SK-N-SH treated with all-trans-retinoic acid at 6 μM for 48 hours (cell line): ENCODE results near the gene PDS5B.

Experiments used
- ATAC-seq: fragments of 200-7000 bp; cut with Tn5 transposase; 3 replicates; pipeline ENCODE4 v1.9.1; 2020; ENCODE audit warnings: mild to moderate bottlenecking, moderate library complexity
- ARNTL ChIP-seq: fragments of 450-650 bp; formaldehyde crosslinking; IDR thresholded peaks from 2 replicates; pipeline ENCODE4 v1.5.0; 2020; ENCODE audit warnings: low read depth, mild to moderate bottlenecking, moderate library complexity, borderline replicate concordance
- BACH2 ChIP-seq: fragments of 250-450 bp; sonication (Bioruptor Pico); IDR thresholded peaks from 2 replicates; pipeline ENCODE4 v1.9.0; 2021; ENCODE audit warnings: mild to moderate bottlenecking, borderline replicate concordance
- CREB5 ChIP-seq: fragments of 250-450 bp; sonication (Bioruptor Pico); IDR thresholded peaks from 2 replicates; pipeline ENCODE4 v1.5.1; 2020; ENCODE audit warnings: low read depth, mild to moderate bottlenecking, moderate library complexity
- CSDC2 ChIP-seq: fragments of 250-450 bp; sonication (Bioruptor Pico); IDR thresholded peaks from 2 replicates; pipeline ENCODE4 v1.5.0; 2020; ENCODE audit warnings: mild to moderate bottlenecking, moderate library complexity
- CSRNP3 ChIP-seq: fragments of 250-450 bp; sonication (Bioruptor Pico); IDR thresholded peaks from 2 replicates; pipeline ENCODE4 v1.5.1; 2021; ENCODE audit warnings: mild to moderate bottlenecking, moderate library complexity
- ESRRG ChIP-seq: fragments of 250-450 bp; sonication (Bioruptor Pico); IDR thresholded peaks from 2 replicates; pipeline ENCODE4 v1.6.1; 2021; ENCODE audit warnings: mild to moderate bottlenecking
- GLIS3 ChIP-seq: fragments of 250-450 bp; sonication (Bioruptor Pico); IDR thresholded peaks from 2 replicates; pipeline ENCODE4 v1.5.0; 2020; ENCODE audit warnings: mild to moderate bottlenecking, moderate library complexity
- ISL1 ChIP-seq: fragments of 250-450 bp; sonication (Bioruptor Pico); IDR thresholded peaks from 2 replicates; pipeline ENCODE4 v2.1.2; 2022; ENCODE audit warnings: mild to moderate bottlenecking, moderate library complexity
- OSR1 ChIP-seq: fragments of 250-450 bp; sonication (Bioruptor Pico); IDR thresholded peaks from 2 replicates; pipeline ENCODE4 v1.8.0; 2022; ENCODE audit warnings: moderate library complexity, mild to moderate bottlenecking, inconsistent platforms
- PPARA ChIP-seq: fragments of 250-450 bp; sonication (Bioruptor Pico); IDR thresholded peaks from 2 replicates; pipeline ENCODE4 v1.5.0; 2020; ENCODE audit warnings: mild to moderate bottlenecking, borderline replicate concordance
- RARB ChIP-seq: fragments of 250-450 bp; sonication (Bioruptor Pico); IDR thresholded peaks from 2 replicates; pipeline ENCODE4 v1.8.0; 2021; ENCODE audit warnings: mild to moderate bottlenecking, moderate library complexity
- SNAI2 ChIP-seq: fragments of 250-450 bp; sonication (Bioruptor Pico); IDR thresholded peaks from 2 replicates; pipeline ENCODE4 v1.5.0; 2020; ENCODE audit warnings: mild to moderate bottlenecking, moderate library complexity
- TCF4 ChIP-seq: fragments of 250-450 bp; sonication (Bioruptor Pico); IDR thresholded peaks from 2 replicates; pipeline ENCODE4 v1.8.0; 2021; ENCODE audit warnings: mild to moderate bottlenecking, moderate library complexity, borderline replicate concordance
- TOX ChIP-seq: fragments of 250-450 bp; sonication (Bioruptor Pico); IDR thresholded peaks from 2 replicates; pipeline ENCODE4 v1.8.0; 2021; ENCODE audit warnings: mild to moderate bottlenecking, moderate library complexity, borderline replicate concordance
- TSHZ2 ChIP-seq: fragments of 250-450 bp; sonication (Bioruptor Pico); IDR thresholded peaks from 2 replicates; pipeline ENCODE4 v1.5.0; 2020; ENCODE audit warnings: mild to moderate bottlenecking, moderate library complexity
- ZC3H10 ChIP-seq: fragments of 250-450 bp; sonication (Bioruptor Pico); IDR thresholded peaks from 2 replicates; pipeline ENCODE4 v1.5.1; 2021; ENCODE audit warnings: mild to moderate bottlenecking, moderate library complexity
- ZFP3 ChIP-seq: fragments of 250-450 bp; sonication (Bioruptor Pico); IDR thresholded peaks from 2 replicates; pipeline ENCODE4 v1.5.0; 2020; ENCODE audit warnings: mild to moderate bottlenecking, moderate library complexity
- ZFP30 ChIP-seq: fragments of 450-650 bp; formaldehyde crosslinking; IDR thresholded peaks from 2 replicates; pipeline ENCODE4 v1.5.0; 2022; ENCODE audit warnings: mild to moderate bottlenecking, moderate library complexity
- ZNF565 ChIP-seq: fragments of 450-650 bp; formaldehyde crosslinking; conservative IDR thresholded peaks from 2 replicates; pipeline ENCODE4 v1.5.0; 2020; ENCODE audit warnings: low read depth, mild to moderate bottlenecking, moderate library complexity
- ZNF70 ChIP-seq: fragments of 450-650 bp; formaldehyde crosslinking; IDR thresholded peaks from 2 replicates; pipeline ENCODE4 v1.5.0; 2020; ENCODE audit warnings: mild to moderate bottlenecking, moderate library complexity
- ZNF8 ChIP-seq: fragments of 450-650 bp; formaldehyde crosslinking; IDR thresholded peaks from 2 replicates; pipeline ENCODE4 v1.5.0; 2020; ENCODE audit warnings: mild to moderate bottlenecking, moderate library complexity
- TF ChIP-seq, protein P1 (sequence below): fragments of 250-450 bp; sonication (Bioruptor Pico); IDR thresholded peaks from 2 replicates; pipeline ENCODE4 v1.8.0; 2020; ENCODE audit warnings: mild to moderate bottlenecking, moderate library complexity, borderline replicate concordance

PDS5B gene

DNA sequence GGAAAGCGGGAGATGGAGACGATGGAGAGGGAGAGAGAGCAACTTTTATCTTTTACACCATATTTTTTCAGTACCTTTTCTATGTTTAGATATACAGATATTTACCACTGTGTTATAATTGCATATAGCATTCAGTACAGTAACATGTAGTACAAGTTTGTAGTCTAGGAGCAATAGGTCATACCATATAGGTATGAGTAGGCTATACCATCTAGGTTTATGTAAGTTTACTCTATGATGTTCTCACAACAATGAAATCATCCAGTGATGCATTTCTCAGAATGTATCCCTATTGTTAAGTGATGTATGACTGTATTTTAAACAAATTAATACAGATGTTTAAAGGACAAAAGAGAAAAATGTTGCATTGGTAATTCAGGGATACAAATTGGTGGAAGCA, 136.1 kb downstream of the PDS5B start:
- no peak for TF ChIP-seq PPARA (CRISPR knock-in tag)
- no peak for TF ChIP-seq BACH2 (CRISPR knock-in tag)
- TF ChIP-seq TOX (CRISPR knock-in tag): no peak
- no peak for TF ChIP-seq TSHZ2 (CRISPR knock-in tag)
- TF ChIP-seq ZFP30 (CRISPR knock-in tag): no peak
- TF ChIP-seq ARNTL (CRISPR knock-in tag): no peak
- TF ChIP-seq GLIS3 (CRISPR knock-in tag): no peak
- TF ChIP-seq SNAI2 (CRISPR knock-in tag): no peak
- no peak for TF ChIP-seq RARB

DNA sequence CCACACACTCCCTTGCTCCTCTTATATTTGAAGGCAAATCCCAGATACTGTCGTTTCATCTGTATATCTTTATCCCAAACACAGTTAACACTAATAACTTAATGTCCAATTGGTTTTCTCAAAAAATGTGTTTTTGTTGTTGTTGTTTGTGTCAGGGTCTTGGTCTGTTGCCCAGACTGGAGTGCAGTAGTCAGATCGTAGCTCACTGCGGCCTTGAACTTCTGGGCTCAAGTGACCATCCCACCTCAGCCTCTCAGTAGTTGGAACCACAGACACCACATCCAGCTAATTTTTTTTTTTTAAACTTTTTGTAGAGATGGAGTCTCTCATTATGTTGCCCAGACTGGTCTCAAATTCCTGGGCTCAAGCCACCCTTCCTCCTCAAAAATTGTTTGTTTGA, 137.7 kb downstream of the PDS5B start:
- no peak for ATAC-seq
- TF ChIP-seq SNAI2 (CRISPR knock-in tag) (no peak), ISL1 (CRISPR knock-in tag) (no peak), CSRNP3 (no peak), BACH2 (CRISPR knock-in tag) (no peak), ZFP3 (CRISPR knock-in tag) (no peak), ARNTL (CRISPR knock-in tag) (no peak), TSHZ2 (CRISPR knock-in tag) (no peak), ZNF565 (no peak), CSDC2 (no peak), CREB5 (no peak), ZNF8 (CRISPR knock-in tag) (no peak)

More for the DNA sequence above, 136.1 kb downstream of the PDS5B start:
- no peak for ATAC-seq

- TF ChIP-seq CSDC2: no peak
- TF ChIP-seq ZFP30 (CRISPR knock-in tag): no peak
- TF ChIP-seq TOX (CRISPR knock-in tag): no peak
- TF ChIP-seq ZNF8 (CRISPR knock-in tag): no peak
- no peak for TF ChIP-seq RARB
- no peak for TF ChIP-seq OSR1 (CRISPR knock-in tag)
- no peak for TF ChIP-seq ISL1 (CRISPR knock-in tag)
- TF ChIP-seq TCF4 (CRISPR knock-in tag): no peak
- TF ChIP-seq ZC3H10 (CRISPR knock-in tag): no peak
- TF ChIP-seq ESRRG (CRISPR knock-in tag): no peak
- no peak for TF ChIP-seq PPARA (CRISPR knock-in tag)
- TF ChIP-seq ZNF565: no peak
- TF ChIP-seq, protein P1, sequence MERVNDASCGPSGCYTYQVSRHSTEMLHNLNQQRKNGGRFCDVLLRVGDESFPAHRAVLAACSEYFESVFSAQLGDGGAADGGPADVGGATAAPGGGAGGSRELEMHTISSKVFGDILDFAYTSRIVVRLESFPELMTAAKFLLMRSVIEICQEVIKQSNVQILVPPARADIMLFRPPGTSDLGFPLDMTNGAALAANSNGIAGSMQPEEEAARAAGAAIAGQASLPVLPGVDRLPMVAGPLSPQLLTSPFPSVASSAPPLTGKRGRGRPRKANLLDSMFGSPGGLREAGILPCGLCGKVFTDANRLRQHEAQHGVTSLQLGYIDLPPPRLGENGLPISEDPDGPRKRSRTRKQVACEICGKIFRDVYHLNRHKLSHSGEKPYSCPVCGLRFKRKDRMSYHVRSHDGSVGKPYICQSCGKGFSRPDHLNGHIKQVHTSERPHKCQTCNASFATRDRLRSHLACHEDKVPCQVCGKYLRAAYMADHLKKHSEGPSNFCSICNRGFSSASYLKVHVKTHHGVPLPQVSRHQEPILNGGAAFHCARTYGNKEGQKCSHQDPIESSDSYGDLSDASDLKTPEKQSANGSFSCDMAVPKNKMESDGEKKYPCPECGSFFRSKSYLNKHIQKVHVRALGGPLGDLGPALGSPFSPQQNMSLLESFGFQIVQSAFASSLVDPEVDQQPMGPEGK (CRISPR knock-in tag): no peak
- TF ChIP-seq ZNF70 (CRISPR knock-in tag): no peak
- TF ChIP-seq GLIS3 (CRISPR knock-in tag): no peak
- TF ChIP-seq TSHZ2 (CRISPR knock-in tag): no peak
- no peak for TF ChIP-seq CREB5
- TF ChIP-seq, all 23 proteins: peak for 0
- no peak for ATAC-seq
Observed at GRCh38 chr13:32726374-32727037, 140.3 kb downstream of the PDS5B start.
